ENCODE data around the gene E2F4.

- no peak for TF ChIP-seq CTCF (IDR thresholded peaks at IDR 0.05; ENCODE audit: insufficient read depth, low read depth, low read length)
- no peak for TF ChIP-seq EZH2 (IDR thresholded peaks at IDR 0.05; ENCODE audit: insufficient read depth, low read length)
Observed at GRCh38 chr16:67238806-67239470, 47.0 kb downstream of the E2F4 start.
